Liver (tissue), 9 donors: ENCODE data around the gene SH2D7. TPM values are rescaled to one million over a fixed set of nuclear protein-coding genes. Genes with fewer than 3 reads are reported as not detected.

Experiments used
- DNase-seq: peaks from one replicate; pipeline ENCODE4 v3.0.0-alpha.2; 2017; ENCODE audit warnings: low spot score
- H3K27ac ChIP-seq, 2 donors: one replicate each; pipeline ENCODE4 v1.7.0; 2013; ENCODE audit warnings: inconsistent platforms in 2 of 2, low read length in 2 of 2, control low read depth in 1 of 2, low read depth in 1 of 2, mild to moderate bottlenecking in 1 of 2
- H3K27me3 ChIP-seq, 4 donors: one replicate each; pipeline versions ENCODE4 v1.6.1 to v1.7.0; 2013; ENCODE audit warnings: low read length in 3 of 4, inconsistent platforms in 1 of 4, mild to moderate bottlenecking in 1 of 4, moderate library complexity in 1 of 4; ENCODE audit not compliant: control insufficient read depth in 4 of 4, insufficient read depth in 4 of 4
- H3K36me3 ChIP-seq, 4 donors: one replicate each; pipeline versions ENCODE4 v1.6.1 to v1.7.0; 2013; ENCODE audit warnings: low read length in 3 of 4, mild to moderate bottlenecking in 3 of 4, low read depth in 1 of 4, moderate library complexity in 1 of 4; ENCODE audit not compliant: control insufficient read depth in 4 of 4, insufficient read depth in 3 of 4
- H3K4me1 ChIP-seq, 4 donors: one replicate each; pipeline versions ENCODE4 v1.6.1 to v1.7.0; 2013; ENCODE audit warnings: low read length in 3 of 4, mild to moderate bottlenecking in 3 of 4, moderate library complexity in 1 of 4; ENCODE audit not compliant: control insufficient read depth in 4 of 4, insufficient read depth in 4 of 4
- H3K4me3 ChIP-seq, 3 donors: one replicate each; pipeline versions ENCODE4 v1.6.1 to v1.7.0; 2013; ENCODE audit warnings: low read length in 3 of 3, control low read depth in 1 of 3, low read depth in 1 of 3, mild to moderate bottlenecking in 1 of 3
- H3K9ac ChIP-seq, 2 donors: one replicate each; pipeline ENCODE4 v1.7.0; 2013; ENCODE audit warnings: low read length in 2 of 2, mild to moderate bottlenecking in 2 of 2, moderate library complexity in 2 of 2, control low read depth in 1 of 2, low read depth in 1 of 2
- H3K9me3 ChIP-seq, 4 donors: one replicate each; pipeline versions ENCODE4 v1.6.1 to v1.7.0; 2013; ENCODE audit warnings: low read length in 3 of 4; ENCODE audit not compliant: control insufficient read depth in 4 of 4
- EGR1 ChIP-seq, 2 donors: IDR thresholded peaks; 2 replicates each; pipeline ENCODE4 v1.6.1; 2016 to 2018; ENCODE audit warnings: antibody characterized with exemption in 2 of 2, low read depth in 2 of 2
- FOXA1 ChIP-seq: IDR thresholded peaks from 2 replicates; pipeline ENCODE4 v1.6.1; 2016; ENCODE audit warnings: antibody characterized with exemption
- FOXA2 ChIP-seq: IDR thresholded peaks from 2 replicates; pipeline ENCODE4 v1.6.1; 2016; ENCODE audit warnings: antibody characterized with exemption
- GABPA ChIP-seq, 2 donors: IDR thresholded peaks in 1 of 2; conservative IDR thresholded peaks in 1 of 2; 2 replicates each; pipeline ENCODE4 v1.6.1; 2016; ENCODE audit warnings: antibody characterized with exemption in 2 of 2, mild to moderate bottlenecking in 1 of 2, moderate library complexity in 1 of 2
- HNF4A ChIP-seq, 2 donors: conservative IDR thresholded peaks; 2 replicates each; pipeline ENCODE4 v1.6.1; 2016; ENCODE audit warnings: antibody characterized with exemption in 2 of 2, mild to moderate bottlenecking in 2 of 2
- JUND ChIP-seq, 2 donors: IDR thresholded peaks; 2 replicates each; pipeline ENCODE4 v1.6.1; 2016; ENCODE audit warnings: antibody characterized with exemption in 2 of 2
- NR2F2 ChIP-seq: IDR thresholded peaks from 2 replicates; pipeline ENCODE4 v1.6.1; 2016; ENCODE audit warnings: antibody characterized with exemption
- RAD21 ChIP-seq, 2 donors: IDR thresholded peaks; 2 replicates each; pipeline ENCODE4 v1.6.1; 2016; ENCODE audit warnings: antibody characterized with exemption in 2 of 2, mild to moderate bottlenecking in 2 of 2
- RXRA ChIP-seq, 2 donors: IDR thresholded peaks; 2 replicates each; pipeline ENCODE4 v1.6.1; 2017 to 2018; ENCODE audit warnings: antibody characterized with exemption in 2 of 2, mild to moderate bottlenecking in 1 of 2
- SP1 ChIP-seq: IDR thresholded peaks from 2 replicates; pipeline ENCODE4 v1.6.1; 2018; ENCODE audit warnings: antibody characterized with exemption, mild to moderate bottlenecking
- TAF1 ChIP-seq: conservative IDR thresholded peaks from 2 replicates; pipeline ENCODE4 v1.6.1; 2016; ENCODE audit warnings: antibody characterized with exemption, mild to moderate bottlenecking
- YY1 ChIP-seq: IDR thresholded peaks from 2 replicates; pipeline ENCODE4 v1.6.1; 2016; ENCODE audit warnings: antibody characterized with exemption, mild to moderate bottlenecking
- WGBS: extraction: QIAGEN DNeasy Blood & Tissue Kit; methylation state at CpG from one replicate; pipeline ENCODE4 v1.1.7; 2013; 5-methylcytosine and 5-hydroxymethylcytosine counted together
- polyA plus RNA-seq, 2 donors: library from polyadenylated mRNA; stranded (reverse) in 1 of 2; unstranded in 1 of 2; fragments of 200-250 nt in 1 of 2; fragments of >200 nt in 1 of 2; fragmentation: Nextera tagmentation in 1 of 2; extraction: Ambion mirVana in 1 of 2; gene quantifications; one replicate each; pipeline versions ENCODE4 v1.2.1 to v1.2.3, GENCODE V29; 2013 to 2015
- total RNA-seq, 2 donors: library from RNA; depleted of rRNA; stranded (reverse); fragments of >200 nt; gene quantifications; one replicate each; pipeline ENCODE4 v1.2.3, GENCODE V29; 2014
- TF ChIP-seq, protein P1 (sequence below): IDR thresholded peaks from 2 replicates; pipeline ENCODE4 v1.6.1; 2016; ENCODE audit warnings: antibody characterized with exemption
- TF ChIP-seq, protein P2 (sequence below): IDR thresholded peaks from 2 replicates; pipeline ENCODE4 v1.6.1; 2016; ENCODE audit warnings: antibody characterized with exemption
- TF ChIP-seq, protein P3 (sequence below): IDR thresholded peaks from 2 replicates; pipeline ENCODE4 v1.6.1; 2016; ENCODE audit warnings: antibody characterized with exemption, mild to moderate bottlenecking
- TF ChIP-seq, protein P4 (sequence below): IDR thresholded peaks from 2 replicates; pipeline ENCODE4 v1.6.1; 2016; ENCODE audit warnings: antibody characterized with exemption
- donor health status: healthy.
- donor health status: healthy.
- donor health status: healthy.
- donor health status: healthy.
- donor health status: healthy.

SH2D7 gene
- total and polyA plus RNA-seq, 4 donors: not detected

GRCh38 chr15:78065973-78066946 is 26.1 kb upstream of the SH2D7 start:
- TF ChIP-seq SP1 (no peak), JUND (IDR thresholded peaks at IDR 0.05) (no peak), HNF4A (conservative IDR thresholded peaks at IDR 0.05) (no peak), RXRA (IDR thresholded peaks at IDR 0.05) (no peak), FOXA1 (no peak), GABPA (IDR thresholded peaks at IDR 0.05 in 1 of 2, conservative IDR thresholded peaks at IDR 0.05 in 1 of 2) (no peak), FOXA2 (no peak), TAF1 (no peak)
- TF ChIP-seq, protein P1, sequence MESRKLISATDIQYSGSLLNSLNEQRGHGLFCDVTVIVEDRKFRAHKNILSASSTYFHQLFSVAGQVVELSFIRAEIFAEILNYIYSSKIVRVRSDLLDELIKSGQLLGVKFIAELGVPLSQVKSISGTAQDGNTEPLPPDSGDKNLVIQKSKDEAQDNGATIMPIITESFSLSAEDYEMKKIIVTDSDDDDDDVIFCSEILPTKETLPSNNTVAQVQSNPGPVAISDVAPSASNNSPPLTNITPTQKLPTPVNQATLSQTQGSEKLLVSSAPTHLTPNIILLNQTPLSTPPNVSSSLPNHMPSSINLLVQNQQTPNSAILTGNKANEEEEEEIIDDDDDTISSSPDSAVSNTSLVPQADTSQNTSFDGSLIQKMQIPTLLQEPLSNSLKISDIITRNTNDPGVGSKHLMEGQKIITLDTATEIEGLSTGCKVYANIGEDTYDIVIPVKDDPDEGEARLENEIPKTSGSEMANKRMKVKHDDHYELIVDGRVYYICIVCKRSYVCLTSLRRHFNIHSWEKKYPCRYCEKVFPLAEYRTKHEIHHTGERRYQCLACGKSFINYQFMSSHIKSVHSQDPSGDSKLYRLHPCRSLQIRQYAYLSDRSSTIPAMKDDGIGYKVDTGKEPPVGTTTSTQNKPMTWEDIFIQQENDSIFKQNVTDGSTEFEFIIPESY: no peak
- TF ChIP-seq, protein P2, sequence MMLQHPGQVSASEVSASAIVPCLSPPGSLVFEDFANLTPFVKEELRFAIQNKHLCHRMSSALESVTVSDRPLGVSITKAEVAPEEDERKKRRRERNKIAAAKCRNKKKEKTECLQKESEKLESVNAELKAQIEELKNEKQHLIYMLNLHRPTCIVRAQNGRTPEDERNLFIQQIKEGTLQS: no peak
- TF ChIP-seq, protein P3, sequence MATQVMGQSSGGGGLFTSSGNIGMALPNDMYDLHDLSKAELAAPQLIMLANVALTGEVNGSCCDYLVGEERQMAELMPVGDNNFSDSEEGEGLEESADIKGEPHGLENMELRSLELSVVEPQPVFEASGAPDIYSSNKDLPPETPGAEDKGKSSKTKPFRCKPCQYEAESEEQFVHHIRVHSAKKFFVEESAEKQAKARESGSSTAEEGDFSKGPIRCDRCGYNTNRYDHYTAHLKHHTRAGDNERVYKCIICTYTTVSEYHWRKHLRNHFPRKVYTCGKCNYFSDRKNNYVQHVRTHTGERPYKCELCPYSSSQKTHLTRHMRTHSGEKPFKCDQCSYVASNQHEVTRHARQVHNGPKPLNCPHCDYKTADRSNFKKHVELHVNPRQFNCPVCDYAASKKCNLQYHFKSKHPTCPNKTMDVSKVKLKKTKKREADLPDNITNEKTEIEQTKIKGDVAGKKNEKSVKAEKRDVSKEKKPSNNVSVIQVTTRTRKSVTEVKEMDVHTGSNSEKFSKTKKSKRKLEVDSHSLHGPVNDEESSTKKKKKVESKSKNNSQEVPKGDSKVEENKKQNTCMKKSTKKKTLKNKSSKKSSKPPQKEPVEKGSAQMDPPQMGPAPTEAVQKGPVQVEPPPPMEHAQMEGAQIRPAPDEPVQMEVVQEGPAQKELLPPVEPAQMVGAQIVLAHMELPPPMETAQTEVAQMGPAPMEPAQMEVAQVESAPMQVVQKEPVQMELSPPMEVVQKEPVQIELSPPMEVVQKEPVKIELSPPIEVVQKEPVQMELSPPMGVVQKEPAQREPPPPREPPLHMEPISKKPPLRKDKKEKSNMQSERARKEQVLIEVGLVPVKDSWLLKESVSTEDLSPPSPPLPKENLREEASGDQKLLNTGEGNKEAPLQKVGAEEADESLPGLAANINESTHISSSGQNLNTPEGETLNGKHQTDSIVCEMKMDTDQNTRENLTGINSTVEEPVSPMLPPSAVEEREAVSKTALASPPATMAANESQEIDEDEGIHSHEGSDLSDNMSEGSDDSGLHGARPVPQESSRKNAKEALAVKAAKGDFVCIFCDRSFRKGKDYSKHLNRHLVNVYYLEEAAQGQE: no peak
- TF ChIP-seq, protein P4, sequence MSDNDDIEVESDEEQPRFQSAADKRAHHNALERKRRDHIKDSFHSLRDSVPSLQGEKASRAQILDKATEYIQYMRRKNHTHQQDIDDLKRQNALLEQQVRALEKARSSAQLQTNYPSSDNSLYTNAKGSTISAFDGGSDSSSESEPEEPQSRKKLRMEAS: no peak
- Histone ChIP-seq H3K4me1 (peaks cover 32 to 84% (median 53%) of the 10 kb centered on the region in 4 donors), H3K9me3 (no peaks in the 10 kb centered on the region), H3K27ac (peak overlapping the region; percentile 97 to 98), H3K4me3 (no peak overlapping the region), H3K27me3 (no peaks in the 10 kb centered on the region), H3K36me3 (no peaks in the 10 kb centered on the region), H3K9ac (peak overlapping the region in 1 of 2 donors; percentile 79)
- no peak for DNase-seq
- WGBS: 62% methylated on average over 7 of the region's 7 CpGs

GRCh38 chr15:78067328-78068228 is 24.8 kb upstream of the SH2D7 start:
- no peak for DNase-seq
- Histone ChIP-seq H3K27me3 (no peaks in the 10 kb centered on the region), H3K4me3 (no peak overlapping the region), H3K27ac (peak overlapping the region; percentile 97 to 98), H3K4me1 (peaks cover 32 to 85% (median 53%) of the 10 kb centered on the region in 4 donors), H3K36me3 (no peaks in the 10 kb centered on the region), H3K9ac (no peak overlapping the region), H3K9me3 (no peaks in the 10 kb centered on the region)
- TF ChIP-seq RXRA (IDR thresholded peaks at IDR 0.05) (peak in 1 of 2 donors; percentile 27), SP1 (no peak), YY1 (peak; percentile 42), NR2F2 (no peak), HNF4A (conservative IDR thresholded peaks at IDR 0.05) (peak; percentile 25 to 30), EGR1 (IDR thresholded peaks at IDR 0.05; ENCODE audit: low read depth in 2 of 2) (no peak), RAD21 (IDR thresholded peaks at IDR 0.05) (peak in 1 of 2 donors; percentile 3)
- TF ChIP-seq, protein P4: no peak
- 12% methylated on average over 1 of the region's 1 CpG for WGBS
